ENCODE results near the gene NCR2. TPM values are rescaled to one million over a fixed set of nuclear protein-coding genes. Genes with fewer than 3 reads are reported as not detected.
"Not testable (repeated sequence)": the region's sequence is repeated elsewhere in the genome, so short reads cannot be mapped to it uniquely, and the experiment has no call there.

Gene NCR2
- total RNA-seq (2014; rRNA removed; shearing (Covaris generic)) = not detected in 2 replicates

GRCh38 chr6:41335296-41335695 is at the start of gene NCR2:
Gene NCR2, plus strand, starts transcription at chr6:41335608. Its CDS starts 269 bp downstream, at chr6:41335877.
- DNase-seq (ENCODE audit: low read depth in 1 of 2, low spot score in 2 of 2) = peak in 1 of 2 experiments; percentile 31
- no peaks in the 10 kb centered on the region for H3K4me1 ChIP-seq (replicated peaks)
- no peaks in the 10 kb centered on the region for H3K9me3 ChIP-seq (replicated peaks)
- H3K36me3 ChIP-seq = no peaks in the 10 kb centered on the region
- peaks cover 10% of the 10 kb centered on the region for H3K27me3 ChIP-seq (replicated peaks)
- no peak within 1 kb of the TSS for H3K4me3 ChIP-seq
- no peak within 1 kb of the TSS for H3K27ac ChIP-seq

GRCh38 chr6:41286544-41287346 is 48.7 kb upstream of the NCR2 start, which contains the start of gene TREM1:
Gene TREM1, minus strand, starts transcription at chr6:41286682. Its CDS starts 27 bp downstream, at chr6:41286655.
- Histone ChIP-seq H3K27me3 (replicated peaks) (peaks cover 36% of the 10 kb centered on the region), H3K36me3 (no peaks in the 10 kb centered on the region), H3K4me3 (no peak within 1 kb of the TSS), H3K27ac (no peak within 1 kb of the TSS), H3K4me1 (replicated peaks) (no peaks in the 10 kb centered on the region), H3K9me3 (replicated peaks) (no peaks in the 10 kb centered on the region)
- DNase-seq (ENCODE audit: low read depth in 1 of 2, low spot score in 2 of 2) = no peak

- no peaks in the 10 kb centered on the region for H3K9me3 ChIP-seq (replicated peaks)
- no peaks in the 10 kb centered on the region for H3K4me1 ChIP-seq (replicated peaks)
- no peak for DNase-seq (ENCODE audit: low read depth in 1 of 2, low spot score in 2 of 2)
- H3K27ac ChIP-seq = no peak overlapping the region
- H3K4me3 ChIP-seq = no peak overlapping the region
- no peaks in the 10 kb centered on the region for H3K36me3 ChIP-seq
- peaks cover 36% of the 10 kb centered on the region for H3K27me3 ChIP-seq (replicated peaks)
These were observed 47.2 kb upstream of the NCR2 start for GRCh38 chr6:41288030-41288753.

- no peaks in the 10 kb centered on the region for H3K4me1 ChIP-seq (replicated peaks)
- no peak overlapping the region for H3K27ac ChIP-seq
- no peaks in the 10 kb centered on the region for H3K36me3 ChIP-seq
- H3K9me3 ChIP-seq (replicated peaks) = no peaks in the 10 kb centered on the region
- H3K4me3 ChIP-seq = no peak overlapping the region
- H3K27me3 ChIP-seq (replicated peaks) = peaks cover 36% of the 10 kb centered on the region
- DNase-seq (ENCODE audit: low read depth in 1 of 2, low spot score in 2 of 2) = no peak
These were observed 46.7 kb upstream of the NCR2 start for GRCh38 chr6:41288754-41289129.

GRCh38 chr6:41289815-41290214 is 45.6 kb upstream of the NCR2 start:
- Histone ChIP-seq H3K9me3 (replicated peaks) (no peaks in the 10 kb centered on the region), H3K36me3 (no peaks in the 10 kb centered on the region), H3K4me1 (replicated peaks) (no peaks in the 10 kb centered on the region), H3K27me3 (replicated peaks) (peaks cover 36% of the 10 kb centered on the region), H3K27ac (no peak overlapping the region), H3K4me3 (no peak overlapping the region)
- DNase-seq (ENCODE audit: low read depth in 1 of 2, low spot score in 2 of 2) = no peak

GRCh38 chr6:41291717-41292116 is 43.7 kb upstream of the NCR2 start:
- Histone ChIP-seq H3K27me3 (replicated peaks) (peaks cover 36% of the 10 kb centered on the region), H3K4me3 (no peak overlapping the region), H3K27ac (no peak overlapping the region), H3K4me1 (replicated peaks) (no peaks in the 10 kb centered on the region), H3K36me3 (no peaks in the 10 kb centered on the region), H3K9me3 (replicated peaks) (no peaks in the 10 kb centered on the region)
- DNase-seq (ENCODE audit: low read depth in 1 of 2, low spot score in 2 of 2) = no peak

GRCh38 chr6:41294214-41294872 is 41.1 kb upstream of the NCR2 start:
- peaks cover 16% of the 10 kb centered on the region for H3K27me3 ChIP-seq (replicated peaks)
- H3K9me3 ChIP-seq (replicated peaks) = no peaks in the 10 kb centered on the region
- DNase-seq (ENCODE audit: low read depth in 1 of 2, low spot score in 2 of 2) = no peak
- no peaks in the 10 kb centered on the region for H3K36me3 ChIP-seq
- no peaks in the 10 kb centered on the region for H3K4me1 ChIP-seq (replicated peaks)
- H3K4me3 ChIP-seq = no peak overlapping the region
- no peak overlapping the region for H3K27ac ChIP-seq

- not testable (repeated sequence) for H3K36me3 ChIP-seq; H3K9me3 ChIP-seq (replicated peaks); H3K27me3 ChIP-seq (replicated peaks); H3K4me3 ChIP-seq; H3K27ac ChIP-seq; DNase-seq (ENCODE audit: low read depth in 1 of 2, low spot score in 2 of 2); H3K4me1 ChIP-seq (replicated peaks)
These were observed 38.2 kb upstream of the NCR2 start for GRCh38 chr6:41297248-41297647.

GRCh38 chr6:41298785-41299502 is 36.5 kb upstream of the NCR2 start:
- no peak overlapping the region for H3K4me3 ChIP-seq
- no peaks in the 10 kb centered on the region for H3K4me1 ChIP-seq (replicated peaks)
- no peaks in the 10 kb centered on the region for H3K9me3 ChIP-seq (replicated peaks)
- H3K27ac ChIP-seq = no peak overlapping the region
- no peaks in the 10 kb centered on the region for H3K36me3 ChIP-seq
- DNase-seq (ENCODE audit: low read depth in 1 of 2, low spot score in 2 of 2) = no peak
- H3K27me3 ChIP-seq (replicated peaks) = no peaks in the 10 kb centered on the region

GRCh38 chr6:41302638-41303037 is 32.8 kb upstream of the NCR2 start:
- H3K9me3 ChIP-seq (replicated peaks) = no peaks in the 10 kb centered on the region; the same call in 1 of the 2 replicates
- no peak for DNase-seq (ENCODE audit: low read depth in 1 of 2, low spot score in 2 of 2)
- no peaks in the 10 kb centered on the region for H3K4me1 ChIP-seq (replicated peaks)
- H3K27me3 ChIP-seq (replicated peaks) = peaks cover 12% of the 10 kb centered on the region
- no peak overlapping the region for H3K4me3 ChIP-seq
- H3K36me3 ChIP-seq = no peaks in the 10 kb centered on the region
- no peak overlapping the region for H3K27ac ChIP-seq

GRCh38 chr6:41306187-41306854 is 29.1 kb upstream of the NCR2 start:
- peak in 1 of 2 experiments; percentile 56 for DNase-seq (ENCODE audit: low read depth in 1 of 2, low spot score in 2 of 2)
- no peaks in the 10 kb centered on the region for H3K36me3 ChIP-seq
- H3K9me3 ChIP-seq (replicated peaks) = no peaks in the 10 kb centered on the region; the same call in 1 of the 2 replicates
- H3K27ac ChIP-seq = no peak overlapping the region
- no peaks in the 10 kb centered on the region for H3K4me1 ChIP-seq (replicated peaks)
- H3K4me3 ChIP-seq = no peak overlapping the region
- peaks cover 19% of the 10 kb centered on the region for H3K27me3 ChIP-seq (replicated peaks)

- DNase-seq (ENCODE audit: low read depth in 1 of 2, low spot score in 2 of 2) = no peak
- peaks cover 6% of the 10 kb centered on the region; the same call in 1 of the 2 replicates for H3K4me1 ChIP-seq (replicated peaks)
- no peaks in the 10 kb centered on the region for H3K9me3 ChIP-seq (replicated peaks)
- no peak overlapping the region for H3K27ac ChIP-seq
- H3K36me3 ChIP-seq = no peaks in the 10 kb centered on the region
- no peak overlapping the region for H3K4me3 ChIP-seq
- peaks cover 44% of the 10 kb centered on the region for H3K27me3 ChIP-seq (replicated peaks)
These were observed 20.2 kb upstream of the NCR2 start for GRCh38 chr6:41315203-41315602.
